ENCODE results near the gene CRTAP. TPM values are rescaled to one million over a fixed set of nuclear protein-coding genes. Genes with fewer than 3 reads are reported as not detected.
"Not testable (repeated sequence)": the region's sequence is repeated elsewhere in the genome, so short reads cannot be mapped to it uniquely, and the experiment has no call there.

Gene CRTAP
- total RNA-seq, 6 experiments from 2014 or later, result 261 to 322 (median 296) TPM

DNA sequence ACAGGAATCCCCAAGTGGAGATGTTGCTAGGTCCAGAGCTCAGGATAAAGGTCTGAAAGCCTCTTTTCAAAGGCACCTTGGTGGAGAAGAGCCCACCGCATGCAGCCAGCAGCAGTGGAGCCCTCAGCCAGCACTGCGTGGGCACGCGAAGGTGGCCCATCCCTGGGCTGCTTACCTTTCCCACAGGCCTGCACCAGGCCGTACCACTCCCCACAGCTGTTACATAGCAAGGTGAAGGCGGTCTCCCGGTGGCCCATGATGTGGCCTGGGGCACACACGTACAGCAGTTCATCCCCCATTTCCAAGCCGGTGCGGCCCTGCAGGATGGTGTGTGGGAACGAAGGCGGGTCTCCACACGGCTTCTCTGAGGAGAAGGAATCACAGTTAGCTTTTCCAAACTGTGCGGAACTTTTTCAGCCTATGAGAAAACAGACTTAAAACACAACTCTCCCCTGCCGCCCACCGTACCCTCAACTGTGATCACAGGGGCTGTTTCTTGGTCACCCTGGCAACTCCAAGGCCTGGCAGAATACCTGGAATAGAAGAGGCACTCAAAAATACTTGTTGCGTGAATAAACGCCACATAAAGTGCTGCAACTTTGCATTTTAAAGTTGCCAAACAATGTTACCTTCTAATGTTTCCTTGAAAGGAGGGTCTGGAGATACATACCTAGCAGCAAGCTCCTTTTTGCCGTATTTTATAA, 61.0 kb downstream of the CRTAP start:
- H3K4me1 Mint-ChIP-seq (ENCODE audit: low read depth), result no peaks in the 10 kb centered on the region
- DNase-seq, result no peak

DNA sequence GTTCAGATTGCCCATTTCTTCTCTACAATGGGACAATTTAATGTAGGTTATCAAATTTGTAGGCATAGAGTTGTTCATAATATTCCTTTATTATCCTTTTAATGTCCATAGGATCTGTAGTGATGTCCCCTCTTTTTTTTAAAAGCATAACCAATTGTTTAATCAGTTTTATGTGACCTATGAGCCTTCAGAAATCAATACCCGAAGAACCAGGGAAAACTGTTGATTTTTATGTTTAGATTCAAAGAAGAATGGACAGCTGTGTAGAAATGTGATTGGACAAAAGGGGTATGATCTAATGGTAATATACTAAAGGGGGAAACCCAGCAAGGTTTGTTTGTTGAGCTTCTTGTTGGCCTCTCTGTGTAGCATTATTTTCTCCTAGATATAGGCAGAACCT, 65.3 kb downstream of the CRTAP start:
- H3K4me1 Mint-ChIP-seq (ENCODE audit: low read depth), result 0 out of 2 replicates have a peak, but pooled peaks cover 4% of the 10 kb centered on the region
- TF ChIP-seq, protein P1, sequence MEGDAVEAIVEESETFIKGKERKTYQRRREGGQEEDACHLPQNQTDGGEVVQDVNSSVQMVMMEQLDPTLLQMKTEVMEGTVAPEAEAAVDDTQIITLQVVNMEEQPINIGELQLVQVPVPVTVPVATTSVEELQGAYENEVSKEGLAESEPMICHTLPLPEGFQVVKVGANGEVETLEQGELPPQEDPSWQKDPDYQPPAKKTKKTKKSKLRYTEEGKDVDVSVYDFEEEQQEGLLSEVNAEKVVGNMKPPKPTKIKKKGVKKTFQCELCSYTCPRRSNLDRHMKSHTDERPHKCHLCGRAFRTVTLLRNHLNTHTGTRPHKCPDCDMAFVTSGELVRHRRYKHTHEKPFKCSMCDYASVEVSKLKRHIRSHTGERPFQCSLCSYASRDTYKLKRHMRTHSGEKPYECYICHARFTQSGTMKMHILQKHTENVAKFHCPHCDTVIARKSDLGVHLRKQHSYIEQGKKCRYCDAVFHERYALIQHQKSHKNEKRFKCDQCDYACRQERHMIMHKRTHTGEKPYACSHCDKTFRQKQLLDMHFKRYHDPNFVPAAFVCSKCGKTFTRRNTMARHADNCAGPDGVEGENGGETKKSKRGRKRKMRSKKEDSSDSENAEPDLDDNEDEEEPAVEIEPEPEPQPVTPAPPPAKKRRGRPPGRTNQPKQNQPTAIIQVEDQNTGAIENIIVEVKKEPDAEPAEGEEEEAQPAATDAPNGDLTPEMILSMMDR (IDR thresholded peaks at IDR 0.05), result no peak
- DNase-seq, result no peak
- no peak overlapping the region for H3K4me3 Mint-ChIP-seq
- H3K36me3 Mint-ChIP-seq (ENCODE audit: low read depth), result no peaks in the 10 kb centered on the region
- H3K27ac Mint-ChIP-seq, result no peak overlapping the region
- H3K27me3 Mint-ChIP-seq (ENCODE audit: insufficient read depth), result peaks cover 20% of the 10 kb centered on the region
- no peaks in the 10 kb centered on the region for H3K9me3 Mint-ChIP-seq

More for the DNA sequence above, 61.0 kb downstream of the CRTAP start:
- no peaks in the 10 kb centered on the region for H3K9me3 Mint-ChIP-seq
- H3K27me3 Mint-ChIP-seq (ENCODE audit: insufficient read depth), result peaks cover 33% of the 10 kb centered on the region
- H3K4me3 Mint-ChIP-seq, result no peak overlapping the region
- TF ChIP-seq, protein P1 (IDR thresholded peaks at IDR 0.05), result no peak
- no peak overlapping the region for H3K27ac Mint-ChIP-seq
- no peaks in the 10 kb centered on the region for H3K36me3 Mint-ChIP-seq (ENCODE audit: low read depth)

DNA sequence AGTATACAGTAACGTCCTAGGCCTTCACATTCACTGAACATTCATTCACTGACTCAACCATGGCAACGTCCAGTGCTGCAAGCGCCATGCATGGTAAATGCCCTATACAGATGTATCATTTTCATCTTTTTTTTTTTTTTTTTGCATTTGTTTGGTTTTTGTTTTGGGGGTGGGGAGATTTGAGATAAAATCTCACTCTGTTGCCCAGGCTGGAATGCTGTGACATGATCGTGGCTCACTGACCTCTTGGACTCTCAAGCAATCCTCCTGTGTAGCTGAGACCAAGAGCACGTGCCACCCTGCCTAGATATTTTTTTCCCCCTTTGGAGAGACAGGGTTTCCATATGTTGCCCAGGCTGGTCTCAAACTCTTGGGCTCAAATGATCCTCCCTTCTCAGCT, 67.4 kb downstream of the CRTAP start:
- no peaks in the 10 kb centered on the region for H3K36me3 Mint-ChIP-seq (ENCODE audit: low read depth)
- H3K27me3 Mint-ChIP-seq (ENCODE audit: insufficient read depth), result peaks cover 20% of the 10 kb centered on the region

DNA sequence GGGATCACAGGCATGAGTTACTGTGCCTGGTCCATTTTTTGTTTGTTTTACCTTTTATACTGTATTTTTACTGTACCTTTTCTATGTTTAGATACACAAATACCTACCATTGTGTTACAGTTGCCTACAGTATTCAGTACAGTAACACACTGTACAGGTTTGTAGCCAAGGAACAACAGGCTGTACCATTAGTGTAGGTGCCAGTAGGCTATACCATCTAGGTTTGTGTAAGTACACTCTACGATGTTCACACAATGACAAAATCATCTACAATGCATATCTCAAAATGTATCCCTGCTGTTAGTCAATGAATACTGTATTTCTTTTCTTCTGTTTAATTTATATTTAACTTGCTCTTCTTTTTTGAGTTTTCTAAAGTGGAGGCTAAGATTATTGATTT, 67.8 kb downstream of the CRTAP start:
- not testable (repeated sequence) for H3K4me1 Mint-ChIP-seq (ENCODE audit: low read depth); DNase-seq; H3K27ac Mint-ChIP-seq; H3K4me3 Mint-ChIP-seq; H3K36me3 Mint-ChIP-seq (ENCODE audit: low read depth); H3K9me3 Mint-ChIP-seq
- peaks cover 18% of the 10 kb centered on the region for H3K27me3 Mint-ChIP-seq (ENCODE audit: insufficient read depth)

More for the DNA sequence above, 67.4 kb downstream of the CRTAP start:
- 0 out of 2 replicates have a peak, but pooled peaks cover 4% of the 10 kb centered on the region for H3K4me1 Mint-ChIP-seq (ENCODE audit: low read depth)
- no peaks in the 10 kb centered on the region for H3K9me3 Mint-ChIP-seq
- DNase-seq, result no peak
- no peak overlapping the region for H3K27ac Mint-ChIP-seq
- no peak overlapping the region for H3K4me3 Mint-ChIP-seq
- TF ChIP-seq, protein P1 (IDR thresholded peaks at IDR 0.05), result no peak

DNA sequence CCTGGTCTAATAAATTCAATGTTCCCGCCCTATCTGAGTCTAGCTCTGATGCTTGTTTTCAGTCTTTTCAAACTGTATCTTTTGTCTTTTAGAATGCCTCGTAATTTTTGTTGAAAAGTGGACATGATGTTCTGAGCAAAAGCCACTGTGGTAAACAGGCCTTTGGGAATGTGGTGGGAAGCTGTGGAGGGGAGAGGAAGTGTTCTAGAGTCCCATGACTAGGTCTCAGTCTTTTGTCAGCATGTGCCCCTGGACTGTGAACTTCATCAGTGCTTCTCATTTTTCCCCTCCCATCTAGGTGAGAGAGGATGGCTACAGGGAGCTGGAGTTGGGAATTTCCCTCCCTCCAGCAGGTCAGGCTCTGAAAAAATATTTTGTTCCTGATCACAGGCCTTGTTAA, 71.0 kb downstream of the CRTAP start:
- TF ChIP-seq, protein P1 (IDR thresholded peaks at IDR 0.05), result no peak
- Mint-ChIP-seq H3K27me3 (ENCODE audit: insufficient read depth) (peaks cover 11% of the 10 kb centered on the region), H3K4me3 (no peak overlapping the region), H3K27ac (no peak overlapping the region), H3K4me1 (ENCODE audit: low read depth) (peaks cover 11% of the 10 kb centered on the region; the same call in 1 of the 2 replicates), H3K36me3 (ENCODE audit: low read depth) (no peaks in the 10 kb centered on the region), H3K9me3 (no peaks in the 10 kb centered on the region)
- DNase-seq, result no peak

DNA sequence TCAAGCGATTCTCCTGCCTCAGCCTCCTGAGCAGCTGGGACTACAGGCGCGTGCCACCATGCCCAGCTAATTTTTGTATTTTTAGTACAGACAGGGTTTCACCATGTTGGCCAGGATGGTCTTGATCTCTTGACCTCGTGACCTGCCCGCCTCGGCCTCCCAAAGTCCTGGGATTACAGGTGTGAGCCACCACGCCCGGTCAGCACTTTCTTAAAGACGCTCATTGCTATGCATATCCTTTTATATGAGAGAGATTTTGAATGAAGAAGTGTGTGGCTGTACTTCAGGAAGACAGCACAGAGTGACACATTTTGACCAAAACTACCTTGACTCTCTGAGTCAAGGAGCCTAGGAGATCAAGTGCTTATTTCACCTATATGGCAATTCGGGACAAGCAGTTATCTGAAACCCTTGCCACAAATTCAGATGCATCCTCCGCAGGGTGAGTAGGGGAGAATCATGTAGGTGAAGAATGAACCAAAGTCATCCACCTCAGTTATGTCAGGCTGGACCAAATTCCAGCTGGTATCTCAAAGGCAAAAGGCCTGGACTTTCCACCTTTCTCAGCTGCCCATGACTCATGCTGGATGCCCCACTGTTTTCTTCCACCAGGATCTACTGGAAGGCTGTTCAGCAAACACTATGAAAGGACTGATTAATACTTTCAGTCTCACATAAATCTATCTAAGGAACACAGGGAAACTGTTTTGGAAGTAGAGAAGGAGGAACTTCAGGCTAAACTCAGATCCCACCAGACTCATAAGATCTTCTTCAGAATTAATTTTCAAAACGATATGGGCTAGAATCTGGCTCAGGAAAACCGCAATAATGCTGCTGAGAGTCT, 72.9 kb downstream of the CRTAP start:
- Mint-ChIP-seq H3K4me3 (no peak overlapping the region), H3K9me3 (no peaks in the 10 kb centered on the region), H3K36me3 (ENCODE audit: low read depth) (no peaks in the 10 kb centered on the region), H3K27me3 (ENCODE audit: insufficient read depth) (peaks cover 11% of the 10 kb centered on the region), H3K27ac (no peak overlapping the region; the same call in 1 of the 2 replicates), H3K4me1 (ENCODE audit: low read depth) (peaks cover 7% of the 10 kb centered on the region; the same call in 1 of the 2 replicates)
- DNase-seq, result peak; percentile 7
- TF ChIP-seq, protein P1 (IDR thresholded peaks at IDR 0.05), result no peak
